HEK293 (cell line): ENCODE data around the gene ADAR.

Experiments used
- BCL11A ChIP-seq: fragments of 450-650 bp; formaldehyde crosslinking; IDR thresholded peaks from 2 replicates; pipeline ENCODE4 v1.5.1; 2016; ENCODE audit warnings: low read depth, missing biosample characterization, missing genetic modification characterization
- CTCF ChIP-seq: fragments of 450-650 bp; formaldehyde crosslinking; IDR thresholded peaks from 2 replicates; pipeline ENCODE4 v1.5.1; 2016; ENCODE audit warnings: missing biosample characterization, missing genetic modification characterization
- ELK4 ChIP-seq: IDR thresholded peaks from 2 replicates; pipeline ENCODE4 v1.6.1; 2011; ENCODE audit warnings: mild to moderate bottlenecking, low read depth, low read length, borderline replicate concordance
- KLF10 ChIP-seq: fragments of 450-650 bp; IDR thresholded peaks from 2 replicates; pipeline ENCODE4 v1.5.1; 2018; ENCODE audit warnings: missing biosample characterization, mild to moderate bottlenecking, missing genetic modification characterization
- PRDM10 ChIP-seq: fragments of 450-650 bp; formaldehyde crosslinking; IDR thresholded peaks from 2 replicates; pipeline ENCODE4 v1.5.1; 2016; ENCODE audit warnings: missing biosample characterization, missing genetic modification characterization
- SP7 ChIP-seq: fragments of 450-650 bp; formaldehyde crosslinking; IDR thresholded peaks from 2 replicates; pipeline ENCODE4 v1.5.1; 2016; ENCODE audit warnings: missing biosample characterization, missing genetic modification characterization
- ZNF23 ChIP-seq: fragments of 450-650 bp; formaldehyde crosslinking; IDR thresholded peaks from 2 replicates; pipeline ENCODE4 v1.5.1; 2016; ENCODE audit warnings: missing biosample characterization, missing genetic modification characterization, borderline replicate concordance
- ZNF274 ChIP-seq, 2 experiments: fragments of 200-500 bp in 1 of 2; fragments of 450-650 bp in 1 of 2; sonication (Bioruptor generic) in 1 of 2; formaldehyde crosslinking in 1 of 2; IDR thresholded peaks; 2 replicates each; pipeline versions ENCODE4 v1.5.1 to v1.6.1; 2014 to 2016; ENCODE audit warnings: borderline replicate concordance in 1 of 2, inconsistent platforms in 1 of 2, low read length in 1 of 2, missing biosample characterization in 1 of 2, missing genetic modification characterization in 1 of 2
- ZNF324 ChIP-seq: fragments of 450-650 bp; formaldehyde crosslinking; IDR thresholded peaks from 2 replicates; pipeline ENCODE4 v1.5.1; 2016; ENCODE audit warnings: missing biosample characterization, missing genetic modification characterization
- ZNF670 ChIP-seq: fragments of 450-650 bp; formaldehyde crosslinking; IDR thresholded peaks from 2 replicates; pipeline ENCODE4 v1.5.1; 2016; ENCODE audit warnings: missing biosample characterization, missing genetic modification characterization, low read depth
- ZNF76 ChIP-seq: fragments of 450-650 bp; formaldehyde crosslinking; IDR thresholded peaks from 2 replicates; pipeline ENCODE4; 2016; ENCODE audit warnings: low read depth, missing biosample characterization, missing genetic modification characterization, borderline replicate concordance

GRCh38 chr1:154550657-154551056, 57.3 kb downstream of the ADAR start:
- TF ChIP-seq ELK4 (no peak), CTCF (no peak), SP7 (tag by site-specific recombination) (no peak), PRDM10 (tag by site-specific recombination) (no peak), ZNF274 (IDR thresholded peaks at IDR 0.05; ENCODE audit: low read length) (no peak), ZNF274 (tag by site-specific recombination; IDR thresholded peaks at IDR 0.05; ENCODE audit: borderline replicate concordance) (no peak), ZNF670 (tag by site-specific recombination) (no peak), ZNF76 (tag by site-specific recombination) (no peak), ZNF324 (tag by site-specific recombination) (no peak), KLF10 (tag by site-specific recombination) (no peak), BCL11A (tag by site-specific recombination) (no peak), ZNF23 (tag by site-specific recombination) (no peak)
